K562 (cell line): ENCODE measurements around the gene FAM167B. TPM values are rescaled to one million over a fixed set of nuclear protein-coding genes. Genes with fewer than 3 reads are reported as not detected.
A peak's percentile ranks its signal among the peaks of the same experiment; 100 is the strongest.

Experiments
- ASH1L ChIP-seq: fragments of 450-650 bp; IDR thresholded peaks from 2 replicates; pipeline ENCODE4 v1.6.1; 2018; ENCODE audit warnings: borderline replicate concordance, mild to moderate bottlenecking, low read depth; ENCODE audit not compliant: partially characterized antibody
- BRCA1 ChIP-seq, 2 experiments: fragments of 450-650 bp in 1 of 2; sonication (generic) in 1 of 2; formaldehyde crosslinking in 1 of 2; IDR thresholded peaks; 2 replicates each; pipeline versions ENCODE4 v1.5.0 to v1.6.1; 2017 to 2020; ENCODE audit warnings: mild to moderate bottlenecking in 1 of 2, missing genetic modification reagents in 1 of 2
- COPS2 ChIP-seq: fragments of 450-650 bp; conservative IDR thresholded peaks from 2 replicates; pipeline ENCODE4 v1.6.1; 2016; ENCODE audit warnings: mild to moderate bottlenecking, moderate library complexity
- DPF2 ChIP-seq: fragments of 450-650 bp; IDR thresholded peaks from 2 replicates; pipeline ENCODE4 v1.6.1; 2016
- HEY1 ChIP-seq: fragments of 250-450 bp; sonication (Bioruptor Pico); IDR thresholded peaks from 2 replicates; pipeline ENCODE4 v1.5.0; 2020; ENCODE audit warnings: mild to moderate bottlenecking, moderate library complexity, borderline replicate concordance
- HMG20A ChIP-seq: fragments of 450-650 bp; formaldehyde crosslinking; conservative IDR thresholded peaks from 2 replicates; pipeline ENCODE4 v1.4.0; 2020; ENCODE audit warnings: mild to moderate bottlenecking, mixed read lengths
- KDM1A ChIP-seq, 2 experiments: fragments of 450-650 bp; IDR thresholded peaks; 2 replicates each; pipeline ENCODE4 v1.6.1; 2016; ENCODE audit warnings: mild to moderate bottlenecking in 2 of 2
- NFE2 ChIP-seq: IDR thresholded peaks from 2 replicates; pipeline ENCODE4 v1.6.1; 2014; ENCODE audit warnings: antibody characterized with exemption, low read depth
- RFX7 ChIP-seq: fragments of 250-450 bp; sonication (Bioruptor Pico); IDR thresholded peaks from 2 replicates; pipeline ENCODE4 v1.5.1; 2021; ENCODE audit warnings: mild to moderate bottlenecking
- SETDB1 ChIP-seq: IDR thresholded peaks from one replicate; pipeline ENCODE4 v1.6.1; 2012; ENCODE audit warnings: low read length, control low read depth, inconsistent platforms
- SREBF2 ChIP-seq: sonication (generic); formaldehyde crosslinking; IDR thresholded peaks from 2 replicates; pipeline ENCODE4 v1.4.0; 2020; ENCODE audit warnings: mild to moderate bottlenecking, missing genetic modification reagents
- TEAD4 ChIP-seq, 2 experiments: sonication (generic) in 1 of 2; formaldehyde crosslinking in 1 of 2; IDR thresholded peaks; 2 replicates each; pipeline versions ENCODE4 v1.6.1 to v1.8.0; 2012 to 2022; ENCODE audit warnings: borderline replicate concordance in 1 of 2, inconsistent platforms in 1 of 2, low read length in 1 of 2, mild to moderate bottlenecking in 1 of 2, missing genetic modification reagents in 1 of 2
- TRIM28 ChIP-seq: fragments of 450-650 bp; IDR thresholded peaks from 2 replicates; pipeline ENCODE4 v1.6.1; 2017
- TSC22D4 ChIP-seq: fragments of 450-650 bp; IDR thresholded peaks from 2 replicates; pipeline ENCODE4 v1.6.1; 2016; ENCODE audit warnings: missing genetic modification characterization, missing biosample characterization, control low read depth
- ZBED1 ChIP-seq: IDR thresholded peaks from 2 replicates; pipeline ENCODE4 v1.6.1; 2014
- ZNF146 ChIP-seq: IDR thresholded peaks from one replicate; pipeline ENCODE4 v1.6.1; 2018; ENCODE audit warnings: missing compliant biosample characterization; ENCODE audit not compliant: unreplicated experiment
- ZNF224 ChIP-seq: sonication (generic); formaldehyde crosslinking; IDR thresholded peaks from 2 replicates; pipeline ENCODE4 v1.8.0; 2022; ENCODE audit warnings: mild to moderate bottlenecking, missing genetic modification reagents
- ZNF347 ChIP-seq: fragments of 450-650 bp; formaldehyde crosslinking; IDR thresholded peaks from 2 replicates; pipeline ENCODE4 v1.4.0; 2020; ENCODE audit warnings: low read depth, mild to moderate bottlenecking, moderate library complexity
- ZNF76 ChIP-seq: fragments of 250-450 bp; sonication (Bioruptor Pico); IDR thresholded peaks from 2 replicates; pipeline ENCODE4 v1.4.0; 2020; ENCODE audit warnings: mild to moderate bottlenecking, moderate library complexity, borderline replicate concordance
- polyA plus RNA-seq, 8 experiments: library from polyadenylated mRNA; depleted of rRNA in 4 of 8; stranded (reverse) in 5 of 8; unstranded in 3 of 8; fragments of >200 nt; fragmentation: Nextera tagmentation in 2 of 8; fragmentation: Illumina TruSeq in 1 of 8; extraction: Ambion mirVana in 2 of 8; extraction: Trizol in 1 of 8; gene quantifications; 2 replicates each; pipeline versions ENCODE4 v1.2.1 to v1.2.3, GENCODE V29; 2011 to 2014; ENCODE audit warnings: inconsistent platforms in 1 of 8, missing spikeins in 1 of 8
- total RNA-seq, 7 experiments: library from RNA; depleted of rRNA in 6 of 7; stranded (reverse); fragments of >200 nt in 6 of 7; fragmentation: Illumina TruSeq in 2 of 7; extraction: Trizol in 2 of 7; gene quantifications; 2 replicates each; pipeline versions ENCODE4 v1.2.1 to v1.2.3, GENCODE V29; 2011 to 2021; ENCODE audit warnings: low replicate concordance in 1 of 7
- TF ChIP-seq, protein P1 (sequence below): sonication (generic); formaldehyde crosslinking; IDR thresholded peaks from 2 replicates; pipeline ENCODE4 v1.8.1; 2023; ENCODE audit warnings: mild to moderate bottlenecking, missing genetic modification reagents
- TF ChIP-seq, protein P2 (sequence below): fragments of 450-650 bp; IDR thresholded peaks from 2 replicates; pipeline ENCODE4 v1.7.1; 2018; ENCODE audit warnings: mild to moderate bottlenecking, low read depth; ENCODE audit not compliant: partially characterized antibody
- TF ChIP-seq, protein P3 (sequence below): IDR thresholded peaks from 2 replicates; pipeline ENCODE4 v1.6.1; 2012; ENCODE audit warnings: low read depth, low read length, improper control_type of control experiment, borderline replicate concordance

FAM167B gene
- total and polyA plus RNA-seq, 9 of the 15 experiments (the other 6 are each of a cell fraction or from before 2014, with no cell fraction given), result not detected

- TF ChIP-seq, protein P1, sequence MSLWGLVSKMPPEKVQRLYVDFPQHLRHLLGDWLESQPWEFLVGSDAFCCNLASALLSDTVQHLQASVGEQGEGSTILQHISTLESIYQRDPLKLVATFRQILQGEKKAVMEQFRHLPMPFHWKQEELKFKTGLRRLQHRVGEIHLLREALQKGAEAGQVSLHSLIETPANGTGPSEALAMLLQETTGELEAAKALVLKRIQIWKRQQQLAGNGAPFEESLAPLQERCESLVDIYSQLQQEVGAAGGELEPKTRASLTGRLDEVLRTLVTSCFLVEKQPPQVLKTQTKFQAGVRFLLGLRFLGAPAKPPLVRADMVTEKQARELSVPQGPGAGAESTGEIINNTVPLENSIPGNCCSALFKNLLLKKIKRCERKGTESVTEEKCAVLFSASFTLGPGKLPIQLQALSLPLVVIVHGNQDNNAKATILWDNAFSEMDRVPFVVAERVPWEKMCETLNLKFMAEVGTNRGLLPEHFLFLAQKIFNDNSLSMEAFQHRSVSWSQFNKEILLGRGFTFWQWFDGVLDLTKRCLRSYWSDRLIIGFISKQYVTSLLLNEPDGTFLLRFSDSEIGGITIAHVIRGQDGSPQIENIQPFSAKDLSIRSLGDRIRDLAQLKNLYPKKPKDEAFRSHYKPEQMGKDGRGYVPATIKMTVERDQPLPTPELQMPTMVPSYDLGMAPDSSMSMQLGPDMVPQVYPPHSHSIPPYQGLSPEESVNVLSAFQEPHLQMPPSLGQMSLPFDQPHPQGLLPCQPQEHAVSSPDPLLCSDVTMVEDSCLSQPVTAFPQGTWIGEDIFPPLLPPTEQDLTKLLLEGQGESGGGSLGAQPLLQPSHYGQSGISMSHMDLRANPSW (CRISPR knock-in tag), result no peak
- TF ChIP-seq TSC22D4 (tag), result no peak
- TF ChIP-seq ZBED1, result 0 out of 2 replicates have a peak, but pooled peaks have one; percentile 28
- TF ChIP-seq, protein P2, sequence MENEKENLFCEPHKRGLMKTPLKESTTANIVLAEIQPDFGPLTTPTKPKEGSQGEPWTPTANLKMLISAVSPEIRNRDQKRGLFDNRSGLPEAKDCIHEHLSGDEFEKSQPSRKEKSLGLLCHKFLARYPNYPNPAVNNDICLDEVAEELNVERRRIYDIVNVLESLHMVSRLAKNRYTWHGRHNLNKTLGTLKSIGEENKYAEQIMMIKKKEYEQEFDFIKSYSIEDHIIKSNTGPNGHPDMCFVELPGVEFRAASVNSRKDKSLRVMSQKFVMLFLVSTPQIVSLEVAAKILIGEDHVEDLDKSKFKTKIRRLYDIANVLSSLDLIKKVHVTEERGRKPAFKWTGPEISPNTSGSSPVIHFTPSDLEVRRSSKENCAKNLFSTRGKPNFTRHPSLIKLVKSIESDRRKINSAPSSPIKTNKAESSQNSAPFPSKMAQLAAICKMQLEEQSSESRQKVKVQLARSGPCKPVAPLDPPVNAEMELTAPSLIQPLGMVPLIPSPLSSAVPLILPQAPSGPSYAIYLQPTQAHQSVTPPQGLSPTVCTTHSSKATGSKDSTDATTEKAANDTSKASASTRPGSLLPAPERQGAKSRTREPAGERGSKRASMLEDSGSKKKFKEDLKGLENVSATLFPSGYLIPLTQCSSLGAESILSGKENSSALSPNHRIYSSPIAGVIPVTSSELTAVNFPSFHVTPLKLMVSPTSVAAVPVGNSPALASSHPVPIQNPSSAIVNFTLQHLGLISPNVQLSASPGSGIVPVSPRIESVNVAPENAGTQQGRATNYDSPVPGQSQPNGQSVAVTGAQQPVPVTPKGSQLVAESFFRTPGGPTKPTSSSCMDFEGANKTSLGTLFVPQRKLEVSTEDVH, result peak; percentile 95
- TF ChIP-seq KDM1A (IDR thresholded peaks at IDR 0.05), result no peak
- TF ChIP-seq, protein P3, sequence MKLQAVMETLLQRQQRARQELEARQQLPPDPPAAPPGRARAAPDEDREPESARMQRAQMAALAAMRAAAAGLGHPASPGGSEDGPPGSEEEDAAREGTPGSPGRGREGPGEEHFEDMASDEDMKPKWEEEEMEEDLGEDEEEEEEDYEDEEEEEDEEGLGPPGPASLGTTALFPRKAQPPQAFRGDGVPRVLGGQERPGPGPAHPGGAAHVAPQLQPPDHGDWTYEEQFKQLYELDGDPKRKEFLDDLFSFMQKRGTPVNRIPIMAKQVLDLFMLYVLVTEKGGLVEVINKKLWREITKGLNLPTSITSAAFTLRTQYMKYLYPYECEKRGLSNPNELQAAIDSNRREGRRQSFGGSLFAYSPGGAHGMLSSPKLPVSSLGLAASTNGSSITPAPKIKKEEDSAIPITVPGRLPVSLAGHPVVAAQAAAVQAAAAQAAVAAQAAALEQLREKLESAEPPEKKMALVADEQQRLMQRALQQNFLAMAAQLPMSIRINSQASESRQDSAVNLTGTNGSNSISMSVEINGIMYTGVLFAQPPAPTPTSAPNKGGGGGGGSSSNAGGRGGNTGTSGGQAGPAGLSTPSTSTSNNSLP, result no peak
- TF ChIP-seq ZNF224, result peak; percentile 87; the same call in 1 of the 2 replicates
- TF ChIP-seq TEAD4 (IDR thresholded peaks at IDR 0.05; ENCODE audit: low read length), result no peak; the same call in 1 of the 2 replicates
- TF ChIP-seq TEAD4 (CRISPR knock-in tag; IDR thresholded peaks at IDR 0.05; ENCODE audit: borderline replicate concordance), result no peak
- no peak for TF ChIP-seq BRCA1 (IDR thresholded peaks at IDR 0.05)
- no peak for TF ChIP-seq BRCA1 (CRISPR knock-in tag; IDR thresholded peaks at IDR 0.05)
- no peak for TF ChIP-seq NFE2
- no peak for TF ChIP-seq COPS2
- TF ChIP-seq ZNF146 (CRISPR knock-in tag), result no peak
- TF ChIP-seq RFX7, result no peak
- no peak for TF ChIP-seq HMG20A
- peak; percentile 49 for TF ChIP-seq ASH1L
- 0 out of 2 replicates have a peak, but pooled peaks have one; percentile 16 for TF ChIP-seq DPF2
- TF ChIP-seq SREBF2 (CRISPR knock-in tag), result no peak
- TF ChIP-seq TRIM28, result no peak
- no peak for TF ChIP-seq ZNF347 (CRISPR knock-in tag)
- no peak for TF ChIP-seq ZNF76 (CRISPR knock-in tag)
- TF ChIP-seq SETDB1, result no peak
- no peak for TF ChIP-seq HEY1
These were observed 24.9 kb upstream of the FAM167B start, which contains the start of the genes EIF3I and TMEM234 (continued) for GRCh38 chr1:32221980-32222755.
